Activated T-cell treated with anti-CD3 and anti-CD28 coated beads for 4 hours (primary cell): ENCODE results near the gene TRIB2.
"Not testable (repeated sequence)": the region's sequence is repeated elsewhere in the genome, so short reads cannot be mapped to it uniquely, and the experiment has no call there.

Experiments
- DNase-seq: peaks from one replicate; pipeline ENCODE4 v3.0.0-alpha.2; 2020

Gene TRIB2

GRCh38 chr2:12716282-12717190 lies at the start of gene TRIB2:
TRIB2 (plus strand) TSS chr2:12716936; CDS start chr2:12718308, 1,372 bp downstream.
- DNase-seq = peak; percentile 88

DNA sequence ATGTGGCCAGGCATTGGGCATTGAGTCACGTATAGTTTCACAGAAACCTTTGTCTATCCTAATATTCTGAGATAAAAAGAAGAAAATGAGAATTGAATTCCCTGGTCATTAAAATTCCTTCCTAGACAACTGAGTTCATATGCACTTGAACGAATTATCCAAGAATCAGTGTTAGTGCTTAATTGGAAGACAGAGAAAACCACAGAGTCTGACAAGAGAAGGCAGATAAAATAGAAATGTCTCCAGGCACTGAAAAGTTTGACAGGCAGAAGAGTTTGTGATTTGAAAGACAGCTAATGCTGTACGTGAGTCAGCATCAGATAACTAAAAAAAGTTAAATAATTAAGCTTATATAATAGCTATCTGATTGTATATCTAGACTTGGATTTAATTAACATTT lies 47.7 kb upstream of the TRIB2 start:
- no peak for DNase-seq

- DNase-seq = no peak
These were observed 43.9 kb upstream of the TRIB2 start for GRCh38 chr2:12672711-12673315.

GRCh38 chr2:12674644-12675328 lies 42.0 kb upstream of the TRIB2 start:
- no peak for DNase-seq

DNA sequence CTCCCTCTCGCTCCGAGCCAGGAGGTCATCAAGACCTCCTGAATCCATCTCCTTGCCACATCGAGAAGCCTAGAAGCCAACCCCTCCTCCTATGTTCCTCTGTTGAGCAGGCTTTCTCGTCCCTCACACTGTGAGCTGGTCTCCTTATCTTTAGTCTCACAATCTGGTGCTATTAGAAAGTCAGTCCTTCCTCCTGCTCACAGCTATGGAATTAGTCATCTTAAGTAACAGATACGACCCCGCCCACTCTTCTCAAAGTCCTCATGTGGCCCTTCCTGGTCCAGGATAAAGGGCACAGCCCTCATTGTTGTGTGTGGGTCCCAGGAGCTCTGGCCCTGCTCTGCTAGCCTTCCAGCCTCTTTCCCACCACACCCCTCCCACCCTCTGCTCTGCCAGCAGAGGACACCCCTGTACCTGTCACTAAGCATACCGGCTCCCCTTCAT lies 41.4 kb upstream of the TRIB2 start:
- no peak for DNase-seq

GRCh38 chr2:12675801-12676200 lies 40.9 kb upstream of the TRIB2 start:
- DNase-seq = no peak

DNA sequence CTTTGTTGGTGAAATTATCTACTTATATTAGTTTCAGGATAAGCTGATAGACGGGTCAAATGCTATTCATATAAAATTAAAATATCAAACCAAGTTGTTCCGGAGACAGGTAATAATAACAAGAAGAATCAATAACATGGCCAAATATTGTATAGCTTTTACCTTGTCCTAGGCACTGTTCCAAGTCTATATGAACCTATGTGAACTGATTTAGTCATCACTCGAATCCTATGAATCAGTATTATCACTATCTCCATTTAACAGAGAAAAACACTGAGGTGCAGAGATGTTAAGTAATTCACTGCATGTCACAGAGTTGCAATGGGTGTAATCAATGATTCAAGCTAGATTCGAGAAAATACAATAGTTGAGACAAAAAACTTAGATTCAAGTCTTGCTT lies 40.0 kb upstream of the TRIB2 start:
- no peak for DNase-seq

DNA sequence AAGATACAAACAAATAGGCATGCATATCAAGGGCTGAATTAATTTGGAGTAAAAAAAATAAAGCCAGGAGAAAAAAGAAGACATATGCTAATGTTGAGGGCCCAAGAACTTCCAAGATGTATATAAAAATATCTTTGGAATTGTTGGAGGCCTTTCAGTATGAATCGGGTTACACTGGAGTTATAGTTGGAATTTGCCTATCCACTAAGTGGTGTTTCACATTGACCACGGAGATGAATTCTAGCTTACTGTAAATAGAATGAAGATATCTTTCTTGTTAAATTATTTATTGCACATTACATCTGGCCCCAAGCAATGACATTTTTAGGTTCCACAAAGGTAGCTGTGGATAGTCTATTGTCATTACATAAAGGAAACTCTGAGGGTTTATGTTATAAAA lies 38.5 kb upstream of the TRIB2 start:
- DNase-seq = no peak

GRCh38 chr2:12679550-12680072 lies 37.1 kb upstream of the TRIB2 start:
- DNase-seq = no peak

- not testable (repeated sequence) for DNase-seq
These were observed 36.6 kb upstream of the TRIB2 start for GRCh38 chr2:12680115-12680514.

- DNase-seq = no peak
These were observed 34.7 kb upstream of the TRIB2 start for GRCh38 chr2:12682017-12682416.

DNA sequence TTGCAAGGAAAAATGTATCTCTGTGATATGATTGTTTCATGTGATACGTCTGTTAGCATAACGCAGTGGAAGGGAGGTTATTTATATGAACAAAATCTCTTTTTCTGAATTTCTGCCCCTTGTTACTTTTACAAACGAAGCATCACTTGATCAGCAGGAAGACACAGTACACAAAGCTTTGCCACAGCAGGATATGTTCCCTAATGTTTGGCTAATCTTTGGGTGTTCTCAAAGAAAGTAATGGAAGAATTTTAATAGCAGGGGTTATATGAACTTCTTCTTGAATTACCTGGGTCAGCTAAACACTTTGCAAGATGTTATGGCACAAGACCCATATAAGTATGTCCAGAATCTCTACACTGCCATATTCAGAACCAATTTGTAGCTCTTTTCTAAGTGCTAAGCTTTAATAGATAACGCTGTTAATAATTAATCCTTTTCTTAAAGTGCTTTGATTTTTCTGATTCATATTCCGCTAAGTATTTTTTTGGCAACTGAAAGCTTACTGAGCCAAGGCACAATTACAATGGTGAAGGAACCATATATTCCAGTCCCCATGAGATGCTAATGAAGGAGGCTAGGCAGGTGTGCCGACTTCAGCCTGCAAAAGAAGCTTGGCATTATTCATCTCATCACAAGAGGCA lies 33.2 kb upstream of the TRIB2 start:
- DNase-seq = no peak

GRCh38 chr2:12684471-12684936 lies 32.2 kb upstream of the TRIB2 start:
- no peak for DNase-seq

DNA sequence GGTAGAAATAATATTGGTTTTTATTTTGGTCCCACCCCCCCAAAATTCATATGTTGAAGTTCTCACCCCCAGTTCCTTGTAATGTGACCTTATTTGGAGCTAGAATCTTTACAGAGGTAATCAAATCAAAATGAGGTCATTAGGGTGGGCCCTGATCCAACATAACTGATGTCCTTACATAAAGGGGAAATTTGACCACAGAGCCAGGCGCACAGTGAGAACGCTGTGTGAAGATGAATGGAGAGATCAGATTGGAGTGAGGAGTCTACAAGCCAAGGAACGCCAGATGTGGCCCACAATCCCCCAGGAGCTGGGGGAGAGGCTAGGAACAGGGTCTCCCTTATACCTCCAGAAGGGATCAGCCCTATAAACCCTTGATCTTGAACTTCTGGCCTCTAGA lies 31.6 kb upstream of the TRIB2 start:
- DNase-seq = no peak

DNA sequence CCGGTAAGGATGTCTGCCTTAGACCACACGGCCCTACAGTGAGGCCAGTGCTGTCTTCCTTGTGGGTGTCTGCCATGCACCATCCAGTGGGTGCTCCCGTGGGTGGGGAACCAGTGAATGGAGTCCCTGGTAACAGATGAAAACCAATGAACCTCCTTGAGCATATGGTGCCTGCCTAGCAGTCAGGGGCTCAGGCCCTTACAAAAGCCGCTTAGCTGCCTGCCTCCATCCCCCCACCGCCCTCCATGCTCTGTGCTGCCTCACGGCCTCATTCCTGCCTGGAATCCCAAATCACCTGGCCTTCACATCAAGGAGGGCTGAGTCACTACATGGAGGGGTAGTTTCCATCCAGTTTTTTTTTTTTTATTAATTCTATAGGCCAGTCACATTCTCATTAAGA lies 30.8 kb upstream of the TRIB2 start:
- DNase-seq = no peak

DNA sequence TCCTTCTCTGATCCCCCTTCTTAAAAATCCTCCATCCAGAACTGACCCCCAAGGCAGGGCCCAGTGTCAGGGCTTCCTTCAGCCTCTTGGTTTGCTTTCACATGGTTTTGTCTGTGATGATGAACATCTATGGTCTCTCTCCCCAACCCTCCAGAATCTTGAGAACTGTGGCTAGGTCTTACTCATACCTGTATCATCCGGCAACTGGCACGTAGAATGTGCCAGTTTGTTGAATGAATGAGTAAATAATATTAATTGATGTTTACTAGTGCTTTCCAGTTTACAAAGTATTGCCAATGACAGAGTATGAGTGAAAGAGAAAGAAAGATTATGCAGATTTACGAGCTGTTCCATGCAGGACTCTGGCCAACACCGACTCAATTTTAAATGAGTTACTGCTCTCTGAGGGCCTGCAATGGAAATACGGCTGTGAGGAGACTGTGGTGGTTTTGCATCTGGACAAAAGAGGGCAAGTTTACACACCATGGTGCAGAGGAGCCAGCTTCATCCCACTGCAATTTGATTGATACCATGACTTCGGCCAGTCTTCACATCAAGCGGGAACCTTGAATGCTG lies 29.9 kb upstream of the TRIB2 start:
- no peak for DNase-seq

GRCh38 chr2:12688091-12688490 lies 28.6 kb upstream of the TRIB2 start:
- DNase-seq = no peak

DNA sequence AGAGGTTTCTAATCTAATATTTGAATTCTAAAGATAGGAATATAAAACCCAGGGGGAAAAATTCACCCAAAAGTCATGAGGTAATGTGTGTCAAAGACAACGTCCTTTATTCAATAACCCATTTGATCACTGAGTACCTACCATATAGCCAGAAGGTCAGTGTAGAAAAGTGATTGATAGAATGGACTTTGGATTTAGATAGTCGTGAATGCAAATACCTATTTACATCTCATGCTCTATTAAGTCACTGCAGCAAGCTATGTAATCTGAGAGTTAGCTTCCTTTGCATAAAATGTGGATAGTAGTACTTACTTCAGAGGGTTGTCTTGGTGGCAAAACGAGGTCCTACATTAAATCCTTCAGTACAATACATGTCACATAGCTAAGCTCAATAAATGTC lies 27.8 kb upstream of the TRIB2 start:
- DNase-seq = no peak

GRCh38 chr2:12693509-12693908 lies 23.2 kb upstream of the TRIB2 start:
- no peak for DNase-seq

DNA sequence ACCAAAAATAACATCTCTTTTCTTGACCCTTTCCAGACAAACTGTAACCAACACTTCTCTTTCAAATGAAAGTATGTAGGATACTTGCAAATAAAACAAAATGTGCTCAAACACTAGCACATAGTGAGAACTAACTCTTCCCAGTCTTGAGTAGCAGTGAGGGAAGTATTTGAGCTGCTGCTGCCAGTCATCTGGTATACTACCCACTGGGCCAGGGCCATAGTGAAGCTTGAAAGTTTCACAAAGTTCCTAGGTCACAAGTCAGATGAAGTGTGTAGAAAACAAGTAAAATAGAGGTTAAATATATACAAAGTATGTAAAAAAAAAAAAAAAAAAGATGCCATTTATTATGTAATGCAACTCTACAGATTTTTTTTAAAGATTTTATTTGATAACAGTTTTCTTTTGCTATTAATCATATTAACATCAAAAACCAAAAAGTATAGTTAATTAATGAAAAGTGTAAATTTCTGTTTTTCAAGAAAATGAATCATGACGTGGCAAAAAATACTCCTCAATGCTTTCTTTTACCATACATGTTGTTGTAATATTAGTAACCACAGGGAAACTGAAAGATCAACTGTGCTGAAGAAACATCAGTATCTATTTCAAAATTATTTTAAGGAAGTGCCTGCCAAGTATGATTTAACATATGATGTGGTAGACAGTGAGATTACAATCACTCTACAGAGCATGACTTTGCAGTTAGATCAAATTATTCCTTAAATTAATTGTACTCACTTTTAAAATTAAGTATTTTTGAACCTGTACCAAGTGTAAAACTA lies 21.6 kb upstream of the TRIB2 start:
- DNase-seq = no peak

GRCh38 chr2:12697617-12698016 lies 19.1 kb upstream of the TRIB2 start:
- DNase-seq = no peak

GRCh38 chr2:12700989-12701388 lies 15.7 kb upstream of the TRIB2 start:
- no peak for DNase-seq
